Caco-2 (cell line): ENCODE results near the gene TRIM56. TPM values are rescaled to one million over a fixed set of nuclear protein-coding genes. Genes with fewer than 3 reads are reported as not detected.
"Not testable (repeated sequence)": the region's sequence is repeated elsewhere in the genome, so short reads cannot be mapped to it uniquely, and the experiment has no call there.

Source experiments
- BruUV-seq: library from RNA; stranded (reverse); fragments of 400-500 nt; replicated peaks from 2 replicates; lab custom pipeline; 2021; lab: Mats Ljungman, UMichigan
- CTCF ChIA-PET: fragments of 300-600 bp; sonication (Branson Sonifier 250); formaldehyde crosslinking; loops from one replicate; lab custom pipeline; 2022; ENCODE audit warnings: antibody characterized with exemption; lab: Charles Lee
- POLR2A ChIA-PET: fragments of 300-600 bp; sonication (Branson Sonifier 250); formaldehyde crosslinking; loops from one replicate; lab custom pipeline; 2022; ENCODE audit warnings: antibody characterized with exemption; lab: Charles Lee
- DNase-seq, 2 experiments: peaks; one replicate each; pipeline versions ENCODE4 v3.0.0 to v3.0.0-alpha.2; 2020 to 2022
- H3K27me3 ChIP-seq: replicated peaks from 2 replicates; pipeline ENCODE4 v1.6.0; 2011; ENCODE audit warnings: low read length; ENCODE audit not compliant: control insufficient read depth, insufficient read depth
- H3K36me3 ChIP-seq: 2 replicates; pipeline ENCODE4 v1.5.1; 2011; ENCODE audit warnings: low read length; ENCODE audit not compliant: control insufficient read depth, insufficient read depth
- H3K4me1 ChIP-seq: fragments of 250-450 bp; sonication (Bioruptor Pico); 2 replicates; pipeline ENCODE4 v1.5.1; 2020; ENCODE audit warnings: mild to moderate bottlenecking
- H3K4me3 ChIP-seq: 2 replicates; pipeline ENCODE4 v1.5.1; 2011; ENCODE audit warnings: low read depth, mild to moderate bottlenecking, control low read depth, low read length
- H3K9me3 ChIP-seq: fragments of 250-450 bp; sonication (Bioruptor Pico); 2 replicates; pipeline ENCODE4 v1.5.1; 2020; ENCODE audit warnings: mild to moderate bottlenecking, moderate library complexity
- H3K27ac Mint-ChIP-seq: one replicate; pipeline ENCODE4 v1.8.0; 2022; ENCODE audit warnings: mixed read lengths; ENCODE audit not compliant: unreplicated experiment
- H3K27me3 Mint-ChIP-seq: one replicate; pipeline ENCODE4 v1.8.0; 2022; ENCODE audit warnings: mixed read lengths; ENCODE audit not compliant: insufficient read depth, unreplicated experiment
- H3K36me3 Mint-ChIP-seq: one replicate; pipeline ENCODE4 v1.8.0; 2022; ENCODE audit warnings: mild to moderate bottlenecking, mixed read lengths; ENCODE audit not compliant: insufficient read depth, unreplicated experiment
- H3K4me1 Mint-ChIP-seq: one replicate; pipeline ENCODE4 v1.8.0; 2022; ENCODE audit warnings: low read depth, mixed read lengths; ENCODE audit not compliant: unreplicated experiment
- H3K4me3 Mint-ChIP-seq: one replicate; pipeline ENCODE4 v1.8.0; 2022; ENCODE audit warnings: mild to moderate bottlenecking, moderate library complexity, mixed read lengths; ENCODE audit not compliant: unreplicated experiment
- H3K9me3 Mint-ChIP-seq: one replicate; pipeline ENCODE4 v1.8.0; 2022; ENCODE audit warnings: mixed read lengths; ENCODE audit not compliant: unreplicated experiment
- CTCF ChIP-seq, 2 experiments: fragments of 200-600 bp in 1 of 2; IDR thresholded peaks; 1 replicate in 1 of 2; 2 replicates in 1 of 2; pipeline versions ENCODE4 v1.5.1 to v1.8.0; 2011 to 2022; ENCODE audit warnings: antibody characterized with exemption in 1 of 2, control low read depth in 1 of 2, inconsistent platforms in 1 of 2, low read depth in 1 of 2, low read length in 1 of 2, mild to moderate bottlenecking in 1 of 2, moderate library complexity in 1 of 2; ENCODE audit not compliant: insufficient read depth in 1 of 2, severe bottlenecking in 1 of 2, unreplicated experiment in 1 of 2
- intact Hi-C: fragments of 100-400 bp; cut with micrococcal nuclease; formaldehyde crosslinking; loops from one replicate; pipeline ENCODE4 v1.10.0; 2022; ENCODE audit not compliant: unreplicated experiment
- total RNA-seq: library from RNA; stranded (reverse); gene quantifications from 2 replicates; pipeline ENCODE4 v1.2.3, GENCODE V29; 2022

Gene TRIM56
- total RNA-seq, 1 experiment from 2014 or later, result 30.3 TPM

- no peaks in the 10 kb centered on the region for H3K27me3 ChIP-seq
- no peaks in the 10 kb centered on the region for H3K9me3 ChIP-seq
- Mint-ChIP-seq H3K27ac (no peak overlapping the region), H3K9me3 (no peaks in the 10 kb centered on the region), H3K4me3 (no peak overlapping the region), H3K36me3 (no peaks in the 10 kb centered on the region), H3K4me1 (no peaks in the 10 kb centered on the region), H3K27me3 (peaks cover 10% of the 10 kb centered on the region)
- intact Hi-C loops, result loop anchor here (5.0 kb wide), 2 partner anchors 108 to 178 kb away; partner anchors contain the start of genes ACHE and MUC12
- POLR2A ChIA-PET, result no interaction called here
- no peak overlapping the region for H3K4me3 ChIP-seq
- H3K36me3 ChIP-seq, result no peaks in the 10 kb centered on the region
- DNase-seq, result no peak
- no peaks in the 10 kb centered on the region for H3K4me1 ChIP-seq
- BruUV-seq, result no TSS peak
- TF ChIP-seq CTCF (IDR thresholded peaks at IDR 0.05; ENCODE audit: insufficient read depth in 1 of 2, low read depth in 1 of 2, low read length in 1 of 2, severe bottlenecking in 1 of 2, unreplicated experiment in 1 of 2), result no peak
- CTCF ChIA-PET, result no interaction called here
These were observed 9.6 kb upstream of the TRIM56 start for GRCh38 chr7:101075646-101076045.

GRCh38 chr7:101076183-101076582, 9.1 kb upstream of the TRIM56 start:
- DNase-seq, BruUV-seq, H3K4me3 ChIP-seq, H3K27me3 ChIP-seq, H3K4me1 ChIP-seq, H3K36me3 ChIP-seq, H3K4me1 Mint-ChIP-seq, POLR2A ChIA-PET, H3K36me3 Mint-ChIP-seq, CTCF ChIA-PET, H3K9me3 Mint-ChIP-seq, H3K9me3 ChIP-seq, H3K4me3 Mint-ChIP-seq: not testable (repeated sequence)
- intact Hi-C loops, result loop anchor here (5.0 kb wide), 2 partner anchors 109 to 179 kb away; partner anchors contain the start of genes ACHE and MUC12
- peaks cover 10% of the 10 kb centered on the region for H3K27me3 Mint-ChIP-seq
- H3K27ac Mint-ChIP-seq, result peak overlapping the region; percentile 58

GRCh38 chr7:101077303-101078086, 7.8 kb upstream of the TRIM56 start:
- H3K27me3 Mint-ChIP-seq, result peaks cover 10% of the 10 kb centered on the region
- H3K4me3 ChIP-seq, result no peak overlapping the region
- no TSS peak for BruUV-seq
- TF ChIP-seq CTCF (IDR thresholded peaks at IDR 0.05; ENCODE audit: insufficient read depth in 1 of 2, low read depth in 1 of 2, low read length in 1 of 2, severe bottlenecking in 1 of 2, unreplicated experiment in 1 of 2), result peak; percentile 69 to 96
- POLR2A ChIA-PET, result no interaction called here
- no peak overlapping the region for H3K4me3 Mint-ChIP-seq
- H3K36me3 ChIP-seq, result no peaks in the 10 kb centered on the region
- no peaks in the 10 kb centered on the region for H3K9me3 Mint-ChIP-seq
- intact Hi-C loops, result loop anchor here (5.0 kb wide), 2 partner anchors 110 to 180 kb away; partner anchors contain the start of genes ACHE and MUC12
- DNase-seq, result peak; percentile 87 to 91
- CTCF ChIA-PET, result interaction anchor here (0.5 to 1.5 kb wide), 14 partner anchors 15 to 371 kb away, joined by 3 to 12 read pairs (median 6); partner anchors contain the start of genes POP7, SLC12A9 and UFSP1
- H3K27me3 ChIP-seq, result no peaks in the 10 kb centered on the region
- H3K4me1 Mint-ChIP-seq, result peaks cover 5% of the 10 kb centered on the region
- no peaks in the 10 kb centered on the region for H3K9me3 ChIP-seq
- no peak overlapping the region for H3K27ac Mint-ChIP-seq
- H3K4me1 ChIP-seq, result no peaks in the 10 kb centered on the region
- no peaks in the 10 kb centered on the region for H3K36me3 Mint-ChIP-seq
